SU-DHL-6 (cell line): ENCODE measurements around the gene XYLT1.

Experiments
- CTCF ChIP-seq: fragments of 200-600 bp; sonication (generic); IDR thresholded peaks from one replicate; pipeline ENCODE4 v1.5.1; 2017; ENCODE audit warnings: antibody characterized with exemption, mild to moderate bottlenecking, low read length, moderate library complexity; ENCODE audit not compliant: insufficient read depth, poor library complexity, severe bottlenecking
- EZH2phosphoT487 ChIP-seq: fragments of 200-600 bp; sonication (generic), shearing (Covaris generic); conservative IDR thresholded peaks from 2 replicates; pipeline ENCODE4 v1.6.1; 2018; ENCODE audit warnings: mild to moderate bottlenecking, antibody characterized with exemption, low read length, moderate library complexity, mixed read lengths

- TF ChIP-seq CTCF (no peak), EZH2phosphoT487 (no peak)
Measured at GRCh38 chr16:17424771-17425170, 46.0 kb downstream of the XYLT1 start.
